ENCODE results near the gene MZF1.

DNA sequence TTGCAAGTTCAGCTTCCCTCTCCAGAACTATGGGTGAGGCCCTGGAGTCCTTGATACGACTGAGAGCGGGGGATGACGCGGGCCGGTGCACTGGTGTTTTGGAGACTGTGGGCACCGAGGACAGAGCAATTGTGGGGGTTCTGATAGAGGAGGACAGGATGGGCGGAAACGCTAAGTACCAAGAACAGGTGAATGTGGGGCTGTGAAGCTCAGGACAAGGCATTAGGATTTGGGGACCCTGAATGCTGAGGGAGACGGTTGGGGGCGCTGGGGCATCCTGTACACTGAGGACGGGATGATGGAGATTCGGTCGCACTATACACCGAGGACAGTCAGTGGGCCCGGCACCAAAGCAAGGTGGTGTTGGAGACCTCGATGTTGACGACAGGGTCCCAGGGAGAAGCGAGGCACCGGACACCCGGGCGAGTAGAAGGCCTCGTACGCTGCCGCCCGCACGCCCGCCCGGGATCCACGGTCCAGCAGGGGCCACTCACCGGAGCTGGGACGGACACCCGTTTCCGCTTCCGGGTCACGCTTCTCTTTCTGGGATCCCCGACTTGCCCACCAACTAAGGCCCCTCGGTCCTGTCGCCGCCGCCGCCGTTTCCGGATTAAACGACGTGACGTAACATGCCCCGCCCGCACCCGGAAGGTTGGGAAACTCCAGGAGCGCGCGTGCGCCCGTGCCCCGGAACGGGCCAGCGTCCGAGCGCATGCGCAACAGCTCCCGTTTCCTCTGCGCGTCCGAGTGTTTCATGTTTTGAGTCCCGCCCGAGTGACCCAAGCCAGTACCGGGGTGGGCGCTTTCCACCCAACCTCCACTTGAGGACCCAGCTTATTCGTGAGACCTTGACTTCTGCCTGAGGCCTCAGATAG is 18.4 kb downstream of the MZF1 start, which contains the start of gene CHMP2A:
- TF ChIP-seq POLR2A (IDR thresholded peaks at IDR 0.05; ENCODE audit: low read depth, low read length) (peak; percentile 94), JUN (IDR thresholded peaks at IDR 0.05; ENCODE audit: borderline replicate concordance, insufficient read depth, insufficient read length, low read depth) (no peak)
